Heart left ventricle (tissue), 16 donors: Measurements from ENCODE around the gene TIMM50. TPM values are rescaled to one million over a fixed set of nuclear protein-coding genes. Genes with fewer than 3 reads are reported as not detected.
"Not testable (repeated sequence)": the region's sequence is repeated elsewhere in the genome, so short reads cannot be mapped to it uniquely, and the experiment has no call there.

Experiments used
- ATAC-seq, 4 donors: fragments of 200-7000 bp; cut with Tn5 transposase; one replicate each; pipeline ENCODE4 v1.9.1; 2020 to 2022; ENCODE audit warnings: moderate library complexity in 4 of 4, mild to moderate bottlenecking in 3 of 4, moderate number of reproducible peaks in 1 of 4
- DNase-seq, 5 donors: peaks; one replicate each; pipeline ENCODE4 v3.0.0-alpha.2; 2020
- H3K27ac ChIP-seq, 12 donors: fragments of 200-600 bp; sonication (generic) in 4 of 12; one replicate each; pipeline versions ENCODE4 v1.5.0 to v1.8.0; 2016 to 2022; ENCODE audit warnings: mild to moderate bottlenecking in 2 of 12
- H3K27me3 ChIP-seq, 9 donors: fragments of 200-600 bp; sonication (generic) in 2 of 9; one replicate each; pipeline versions ENCODE4 v1.5.1 to v1.8.0; 2016 to 2022; ENCODE audit warnings: mild to moderate bottlenecking in 3 of 9
- H3K36me3 ChIP-seq, 9 donors: fragments of 200-600 bp; sonication (generic) in 2 of 9; one replicate each; pipeline versions ENCODE4 v1.5.0 to v1.8.0; 2018 to 2022; ENCODE audit warnings: mild to moderate bottlenecking in 2 of 9
- H3K4me1 ChIP-seq, 12 donors: fragments of 200-600 bp; sonication (generic) in 4 of 12; one replicate each; pipeline versions ENCODE4 v1.5.0 to v1.8.0; 2016 to 2022; ENCODE audit warnings: mild to moderate bottlenecking in 3 of 12
- H3K4me3 ChIP-seq, 12 donors: fragments of 200-600 bp; sonication (generic) in 4 of 12; one replicate each; pipeline versions ENCODE4 v1.5.0 to v1.8.0; 2017 to 2022; ENCODE audit warnings: mild to moderate bottlenecking in 9 of 12, moderate library complexity in 4 of 12
- H3K9me3 ChIP-seq, 12 donors: fragments of 200-600 bp; sonication (generic) in 4 of 12; one replicate each; pipeline versions ENCODE4 v1.5.0 to v1.8.0; 2016 to 2022; ENCODE audit warnings: mild to moderate bottlenecking in 1 of 12
- POLR2A ChIP-seq, 2 donors: fragments of 450-650 bp; IDR thresholded peaks; one replicate each; pipeline ENCODE4 v1.6.1; 2017; ENCODE audit warnings: antibody characterized with exemption in 2 of 2, mild to moderate bottlenecking in 2 of 2, moderate library complexity in 2 of 2
- WGBS, 4 donors: extraction: QIAGEN DNeasy Blood & Tissue Kit in 2 of 4; methylation state at CpG; one replicate each; pipeline versions ENCODE4 v1.1.5 to v1.1.7; 2013 to 2018; 5-methylcytosine and 5-hydroxymethylcytosine counted together
- intact Hi-C, 10 donors: fragments of 100-400 bp; cut with DNase I; formaldehyde crosslinking; loops; one replicate each; pipeline versions ENCODE4 v1.11.1 to v1.14.2; 2022
- polyA plus RNA-seq, 2 donors: library from polyadenylated mRNA; stranded (reverse); fragments of 200-250 nt; gene quantifications; one replicate each; pipeline ENCODE4 v1.2.3, GENCODE V29; 2013
- total RNA-seq, 9 donors: library from RNA; depleted of rRNA in 2 of 9; stranded (reverse); fragments of >200 nt in 2 of 9; fragmentation: NEBNext Ultra II Directional in 3 of 9; extraction: Animal tissue kit (Norgen Biotek cat#: 25700) in 3 of 9; gene quantifications; one replicate each; pipeline versions ENCODE4 v1.1.0 to v1.2.4, GENCODE V29; 2016 to 2023
- TF ChIP-seq, protein P1 (sequence below), 12 donors: fragments of 200-600 bp; sonication (generic) in 4 of 12; IDR thresholded peaks; one replicate each; pipeline versions ENCODE4 v1.5.0 to v1.8.0; 2018 to 2022; ENCODE audit warnings: antibody characterized with exemption in 12 of 12, mild to moderate bottlenecking in 5 of 12
- donor health status: ischemic (EF 13 %, LVEDD 7.1; RV severe dilation, severe dysfunction).
- donor health status: healthy with polysubstance abuse.
- donor health status: DM: no; HTN: yes; CAD: no.
- donor health status: DM: no; HTN: no; CAD: no.
- donor health status: ischemic (EF 25% LVEDD 6.9; RV normal size, moderate dysfunction).
- donor health status: ischemic (EF 25% LVEDD 5.7; RV mildly dilated, moderate dysfunction).
- donor health status: healthy.
- donor health status: DM: yes; HTN: yes; CAD: no.
- donor health status: ischemic (EF 35%, LVEDD 5.7; RV mildly dilated, moderate dysfunction).
- donor health status: nonischemic (EF 11% LVEDD 7.7; RV severe dilation, severe dysfunction).
- donor health status: DM: yes; HTN: yes; CAD: no.
- donor health status: PGD.
- donor health status: ischemic (EF 29% LVEDD 5.4; RV normal size, mild dysfunction).
- donor health status: nonischemic (EF 23%, LVEDD 6.1; RV moderate dilation, normal function).

TIMM50 gene
- total and polyA plus RNA-seq, 11 donors, result 66.0 to 106 (median 77.5) TPM

DNA sequence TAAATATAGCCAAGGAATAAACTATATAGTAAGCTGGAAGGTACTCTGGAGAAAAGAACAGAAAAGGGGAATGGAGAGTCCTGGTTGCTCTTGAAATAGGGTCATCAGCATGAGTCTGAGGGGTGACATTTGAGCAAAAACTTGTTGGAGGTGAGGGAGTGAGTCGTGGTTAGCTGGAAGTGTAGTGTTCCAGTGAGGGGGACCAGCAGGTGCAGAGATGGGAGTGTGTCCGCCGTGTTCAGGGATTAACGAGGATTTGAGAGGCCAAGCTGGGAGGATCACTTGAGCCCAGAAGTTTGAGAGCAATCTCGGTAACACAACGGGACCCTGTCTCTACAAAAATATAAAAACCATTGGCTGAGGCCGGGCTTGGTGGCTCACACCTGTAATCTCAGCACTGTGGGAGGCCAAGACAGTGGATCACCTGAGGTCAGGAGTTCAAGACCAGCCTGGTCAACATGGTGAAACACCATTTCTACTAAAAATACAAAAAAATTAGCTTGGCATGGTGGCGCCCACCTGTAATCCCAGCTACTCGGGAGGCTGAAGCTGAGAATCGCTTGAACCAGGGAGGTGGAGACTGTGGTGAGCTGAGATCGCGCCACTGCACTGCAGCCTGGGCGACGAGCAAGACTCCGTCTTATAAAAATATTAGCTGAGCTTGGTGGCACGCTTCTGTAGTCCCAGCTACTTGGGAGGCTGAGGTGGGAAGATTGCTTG lies 34.1 kb upstream of the TIMM50 start:
- Histone ChIP-seq H3K36me3 (peaks cover 0 to 30% (median 11%) of the 10 kb centered on the region in 9 donors), H3K4me3 (peak overlapping the region; percentile 65 to 98 (median 86)), H3K9me3 (no peaks in the 10 kb centered on the region), H3K27ac (peak overlapping the region in 7 of 12 donors; percentile 86 to 96 (median 94)), H3K27me3 (no peaks in the 10 kb centered on the region), H3K4me1 (peaks cover 8 to 56% (median 37%) of the 10 kb centered on the region in 12 donors)
- intact Hi-C loops, result loop anchor here in 5 of 10 donors (5.0 to 10.0 kb wide), 3 partner anchors 52 to 88 kb away; partner anchors contain the start of genes EID2B (in 3 of the 5), MED29 (in 2 of the 5) and PAF1 (in 2 of the 5)
- TF ChIP-seq POLR2A (IDR thresholded peaks at IDR 0.05), result no peak
- TF ChIP-seq, protein P1, sequence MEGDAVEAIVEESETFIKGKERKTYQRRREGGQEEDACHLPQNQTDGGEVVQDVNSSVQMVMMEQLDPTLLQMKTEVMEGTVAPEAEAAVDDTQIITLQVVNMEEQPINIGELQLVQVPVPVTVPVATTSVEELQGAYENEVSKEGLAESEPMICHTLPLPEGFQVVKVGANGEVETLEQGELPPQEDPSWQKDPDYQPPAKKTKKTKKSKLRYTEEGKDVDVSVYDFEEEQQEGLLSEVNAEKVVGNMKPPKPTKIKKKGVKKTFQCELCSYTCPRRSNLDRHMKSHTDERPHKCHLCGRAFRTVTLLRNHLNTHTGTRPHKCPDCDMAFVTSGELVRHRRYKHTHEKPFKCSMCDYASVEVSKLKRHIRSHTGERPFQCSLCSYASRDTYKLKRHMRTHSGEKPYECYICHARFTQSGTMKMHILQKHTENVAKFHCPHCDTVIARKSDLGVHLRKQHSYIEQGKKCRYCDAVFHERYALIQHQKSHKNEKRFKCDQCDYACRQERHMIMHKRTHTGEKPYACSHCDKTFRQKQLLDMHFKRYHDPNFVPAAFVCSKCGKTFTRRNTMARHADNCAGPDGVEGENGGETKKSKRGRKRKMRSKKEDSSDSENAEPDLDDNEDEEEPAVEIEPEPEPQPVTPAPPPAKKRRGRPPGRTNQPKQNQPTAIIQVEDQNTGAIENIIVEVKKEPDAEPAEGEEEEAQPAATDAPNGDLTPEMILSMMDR (IDR thresholded peaks at IDR 0.05), result no peak
- 85 to 88% (median 86%) methylated on average over 16 of the region's 16 CpGs for WGBS, 4 donors
- DNase-seq (no peak), ATAC-seq (no peak)

DNA sequence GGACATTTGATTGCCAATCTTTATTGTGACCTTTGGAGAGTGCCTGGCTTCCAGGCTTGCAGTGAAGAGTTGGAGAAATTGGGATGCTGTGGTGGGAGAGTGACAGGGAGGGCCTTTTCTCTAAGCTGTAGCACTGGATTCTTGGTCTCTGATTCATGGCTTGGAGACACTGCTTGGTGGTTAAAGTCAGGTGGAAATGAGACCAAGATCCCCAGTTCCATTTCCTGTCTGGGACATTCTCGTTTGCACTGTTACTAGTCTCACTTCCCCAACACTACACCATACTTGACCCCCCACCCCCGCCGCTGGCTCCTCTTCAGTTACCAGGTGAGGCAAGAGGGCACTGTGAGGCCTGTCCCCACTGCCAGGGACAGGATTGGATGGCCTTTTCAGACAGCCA lies 32.4 kb upstream of the TIMM50 start:
- WGBS, 4 donors, result 65 to 79% (median 72%) methylated on average over 3 of the region's 3 CpGs
- intact Hi-C loops, result loop anchor here in 5 of 10 donors (5.0 to 10.0 kb wide), 3 partner anchors 53 to 87 kb away; partner anchors contain the start of genes EID2B (in 3 of the 5), MED29 (in 2 of the 5) and PAF1 (in 2 of the 5)
- peaks cover 8 to 56% (median 40%) of the 10 kb centered on the region in 12 donors for H3K4me1 ChIP-seq

DNA sequence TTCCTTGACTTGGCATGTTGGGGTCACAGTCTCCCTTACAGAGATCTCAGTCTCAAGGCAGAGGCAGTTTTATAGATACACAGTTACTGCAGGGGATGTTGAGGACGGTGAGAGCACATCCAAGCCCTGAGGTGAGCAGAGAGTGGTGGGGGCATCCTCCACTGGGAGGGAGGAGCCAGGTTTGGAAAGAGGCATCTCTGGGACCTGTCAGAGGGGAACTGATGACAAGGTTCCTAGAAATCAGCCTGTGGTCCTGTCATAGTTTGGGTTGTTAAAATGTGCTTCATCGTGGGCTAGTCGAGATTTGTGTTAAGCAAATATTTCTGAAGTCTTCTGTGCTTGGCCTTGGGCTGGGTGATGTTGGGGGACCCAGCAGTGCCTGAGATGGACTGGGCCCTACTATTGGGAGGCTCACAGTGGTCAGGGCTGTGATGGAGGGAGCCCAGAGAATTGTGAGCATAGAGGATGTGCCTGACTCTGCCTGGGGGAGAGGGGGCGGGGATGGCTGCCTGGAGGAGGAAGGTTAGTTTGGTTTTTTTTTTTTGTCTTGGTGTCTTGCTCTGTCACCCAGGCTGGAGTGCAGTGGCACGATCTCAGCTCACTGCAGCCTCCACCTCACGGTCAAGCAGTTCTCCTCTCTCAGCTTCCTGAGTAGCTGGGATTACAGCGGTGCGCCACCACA lies 31.4 kb upstream of the TIMM50 start:
- intact Hi-C loops, result loop anchor here in 5 of 10 donors (5.0 to 10.0 kb wide), 3 partner anchors 54 to 86 kb away; partner anchors contain the start of genes EID2B (in 3 of the 5), MED29 (in 2 of the 5) and PAF1 (in 2 of the 5)
- H3K36me3 ChIP-seq, result peaks cover 0 to 55% (median 30%) of the 10 kb centered on the region in 9 donors
- H3K4me3 ChIP-seq, result no peak overlapping the region

More for the DNA sequence above, 32.4 kb upstream of the TIMM50 start:
- ATAC-seq, result no peak
- no peak overlapping the region for H3K27ac ChIP-seq
- peaks cover 0 to 45% (median 20%) of the 10 kb centered on the region in 9 donors for H3K36me3 ChIP-seq
- no peak for TF ChIP-seq POLR2A (IDR thresholded peaks at IDR 0.05)
- TF ChIP-seq, protein P1 (IDR thresholded peaks at IDR 0.05), result no peak
- H3K27me3 ChIP-seq, result no peaks in the 10 kb centered on the region
- H3K4me3 ChIP-seq, result no peak overlapping the region
- H3K9me3 ChIP-seq, result no peaks in the 10 kb centered on the region
- DNase-seq, result no peak

DNA sequence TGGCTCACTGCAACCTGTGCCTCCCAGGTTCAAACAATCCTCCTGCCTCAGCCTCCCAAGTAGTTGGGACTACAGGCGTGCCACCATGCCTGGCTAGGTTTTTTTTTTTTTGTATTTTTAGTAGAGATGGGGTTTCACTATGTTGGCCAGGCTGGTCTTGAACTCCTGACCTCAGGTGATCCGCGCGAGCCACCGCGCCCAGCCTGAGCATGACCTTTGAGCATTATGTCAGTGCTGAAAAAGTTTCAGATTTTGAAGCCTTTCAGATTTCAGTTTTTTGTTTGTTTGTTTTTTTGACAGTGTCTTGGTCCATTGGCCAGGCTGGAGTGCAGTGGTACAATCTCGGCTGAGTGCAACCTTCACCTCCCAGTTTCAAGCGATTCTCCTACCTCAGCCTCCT lies 29.4 kb upstream of the TIMM50 start:
- 97 to 98% (median 97%) methylated on average over 8 of the region's 8 CpGs for WGBS, 4 donors
- H3K27me3 ChIP-seq, ATAC-seq, H3K27ac ChIP-seq, H3K4me3 ChIP-seq, DNase-seq, intact Hi-C loops, H3K9me3 ChIP-seq: not testable (repeated sequence)
- Histone ChIP-seq H3K36me3 (peaks cover 0 to 63% (median 47%) of the 10 kb centered on the region in 9 donors), H3K4me1 (peaks cover 6 to 44% (median 31%) of the 10 kb centered on the region in 12 donors)

More for the DNA sequence above, 31.4 kb upstream of the TIMM50 start:
- Histone ChIP-seq H3K27me3 (no peaks in the 10 kb centered on the region), H3K9me3 (no peaks in the 10 kb centered on the region), H3K4me1 (peaks cover 8 to 55% (median 37%) of the 10 kb centered on the region in 12 donors), H3K27ac (no peak overlapping the region)
- ATAC-seq (no peak), DNase-seq (no peak)
- TF ChIP-seq POLR2A (IDR thresholded peaks at IDR 0.05), result no peak
- TF ChIP-seq, protein P1 (IDR thresholded peaks at IDR 0.05), result no peak
- WGBS, 4 donors, result 64 to 71% (median 70%) methylated on average over 8 of the region's 8 CpGs
